ENCODE measurements around the gene ZFYVE9.

DNA sequence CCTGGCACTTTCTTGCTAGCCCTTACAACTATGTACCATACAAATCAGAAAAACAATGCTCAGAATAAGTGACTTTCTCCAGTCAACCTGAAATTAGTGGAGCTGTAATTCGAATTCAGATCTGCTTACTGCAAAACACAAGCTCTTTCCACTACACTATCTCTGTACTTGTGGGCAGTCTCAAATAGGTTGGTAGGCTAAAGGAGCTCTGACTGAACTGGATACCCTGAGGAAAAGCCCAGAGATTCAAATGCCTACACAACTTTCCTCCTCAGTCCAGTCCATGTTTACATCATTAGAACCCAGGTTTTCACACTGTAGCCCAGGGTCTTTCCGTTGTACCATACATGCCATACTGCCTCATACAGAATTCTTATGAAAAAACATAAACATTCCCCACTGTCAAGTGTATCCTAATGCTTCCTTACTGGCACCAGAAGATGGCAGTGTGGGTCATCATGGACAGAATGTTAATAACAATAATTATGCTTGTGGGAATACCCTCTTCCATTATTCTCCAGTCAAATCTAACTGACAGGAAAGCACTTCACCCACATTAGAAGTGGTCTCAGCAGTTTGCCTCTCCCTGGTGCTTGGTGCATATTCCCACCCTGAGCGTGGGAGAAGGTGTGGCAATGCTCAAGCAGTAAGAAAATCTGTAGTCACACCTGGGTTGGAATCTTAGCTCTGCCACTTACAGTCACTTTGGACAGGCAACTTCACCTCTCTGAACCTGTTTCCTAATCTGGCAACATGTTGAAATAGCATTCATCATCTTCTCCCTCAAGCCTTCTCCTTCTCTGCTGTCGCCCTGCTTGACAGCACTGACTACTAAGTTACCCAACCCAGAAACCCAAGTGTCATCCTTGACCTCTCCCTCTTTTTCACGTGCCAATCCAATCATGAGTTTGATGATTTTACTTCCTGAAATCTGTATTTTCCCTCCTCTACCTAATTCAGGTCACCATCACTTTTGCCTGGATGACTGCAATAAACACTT is 14.4 kb upstream of the ZFYVE9 start:
- TF ChIP-seq ATF2 (CRISPR knock-in tag; IDR thresholded peaks at IDR 0.05; ENCODE audit: borderline replicate concordance, low read depth), result no peak
- no peak for TF ChIP-seq E2F5 (CRISPR knock-in tag; IDR thresholded peaks at IDR 0.05)
- TF ChIP-seq, protein P1, sequence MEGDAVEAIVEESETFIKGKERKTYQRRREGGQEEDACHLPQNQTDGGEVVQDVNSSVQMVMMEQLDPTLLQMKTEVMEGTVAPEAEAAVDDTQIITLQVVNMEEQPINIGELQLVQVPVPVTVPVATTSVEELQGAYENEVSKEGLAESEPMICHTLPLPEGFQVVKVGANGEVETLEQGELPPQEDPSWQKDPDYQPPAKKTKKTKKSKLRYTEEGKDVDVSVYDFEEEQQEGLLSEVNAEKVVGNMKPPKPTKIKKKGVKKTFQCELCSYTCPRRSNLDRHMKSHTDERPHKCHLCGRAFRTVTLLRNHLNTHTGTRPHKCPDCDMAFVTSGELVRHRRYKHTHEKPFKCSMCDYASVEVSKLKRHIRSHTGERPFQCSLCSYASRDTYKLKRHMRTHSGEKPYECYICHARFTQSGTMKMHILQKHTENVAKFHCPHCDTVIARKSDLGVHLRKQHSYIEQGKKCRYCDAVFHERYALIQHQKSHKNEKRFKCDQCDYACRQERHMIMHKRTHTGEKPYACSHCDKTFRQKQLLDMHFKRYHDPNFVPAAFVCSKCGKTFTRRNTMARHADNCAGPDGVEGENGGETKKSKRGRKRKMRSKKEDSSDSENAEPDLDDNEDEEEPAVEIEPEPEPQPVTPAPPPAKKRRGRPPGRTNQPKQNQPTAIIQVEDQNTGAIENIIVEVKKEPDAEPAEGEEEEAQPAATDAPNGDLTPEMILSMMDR (IDR thresholded peaks at IDR 0.05), result peak; percentile 23; the same call in 1 of the 2 replicates
- TF ChIP-seq, protein P2, sequence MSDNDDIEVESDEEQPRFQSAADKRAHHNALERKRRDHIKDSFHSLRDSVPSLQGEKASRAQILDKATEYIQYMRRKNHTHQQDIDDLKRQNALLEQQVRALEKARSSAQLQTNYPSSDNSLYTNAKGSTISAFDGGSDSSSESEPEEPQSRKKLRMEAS (CRISPR knock-in tag; IDR thresholded peaks at IDR 0.05), result no peak
- no peak for TF ChIP-seq EMX1 (CRISPR knock-in tag; IDR thresholded peaks at IDR 0.05)
- no peak for TF ChIP-seq E2F4 (CRISPR knock-in tag; IDR thresholded peaks at IDR 0.05; ENCODE audit: borderline replicate concordance, low read depth)
- TF ChIP-seq SP1 (CRISPR knock-in tag; conservative IDR thresholded peaks at IDR 0.05), result no peak
- TF ChIP-seq ZNF138 (CRISPR knock-in tag; conservative IDR thresholded peaks at IDR 0.05), result no peak
- no peak for TF ChIP-seq ATF3 (CRISPR knock-in tag; conservative IDR thresholded peaks at IDR 0.05)
- no peak for TF ChIP-seq ETV6 (CRISPR knock-in tag; IDR thresholded peaks at IDR 0.05)
- TF ChIP-seq JUN (CRISPR knock-in tag; IDR thresholded peaks at IDR 0.05), result no peak

All from WTC11 (cell line).